H9 (cell line): ENCODE results near the gene SDHC. TPM values are rescaled to one million over a fixed set of nuclear protein-coding genes. Genes with fewer than 3 reads are reported as not detected.
A peak's percentile ranks its signal among the peaks of the same experiment; 100 is the strongest.

Experiments used
- DNase-seq: peaks from one replicate; pipeline ENCODE4 v3.0.0-alpha.2; 2017
- H2AFZ ChIP-seq: one replicate; pipeline ENCODE4 v1.6.1; 2013; ENCODE audit warnings: mild to moderate bottlenecking, low read length, control low read depth, moderate library complexity
- H2AK5ac ChIP-seq: 2 replicates; pipeline ENCODE4 v1.6.1; 2013; ENCODE audit warnings: low read length, control low read depth, mixed read lengths; ENCODE audit not compliant: insufficient read length
- H2BK120ac ChIP-seq: one replicate; pipeline ENCODE4 v1.6.1; 2013; ENCODE audit warnings: low read depth, mild to moderate bottlenecking, low read length, control low read depth, inconsistent platforms; ENCODE audit not compliant: poor library complexity, severe bottlenecking
- H2BK12ac ChIP-seq: 2 replicates; pipeline ENCODE4 v1.6.1; 2013; ENCODE audit warnings: low read length, control low read depth, mixed read lengths, low read depth; ENCODE audit not compliant: insufficient read length
- H2BK15ac ChIP-seq: 2 replicates; pipeline ENCODE4 v1.6.1; 2013; ENCODE audit warnings: low read depth, low read length, control low read depth
- H2BK20ac ChIP-seq: one replicate; pipeline ENCODE4 v1.6.1; 2013; ENCODE audit warnings: low read depth, mild to moderate bottlenecking, low read length, control low read depth, inconsistent platforms; ENCODE audit not compliant: poor library complexity, severe bottlenecking
- H2BK5ac ChIP-seq: 2 replicates; pipeline ENCODE4 v1.6.1; 2013; ENCODE audit warnings: low read length, control low read depth, mixed read lengths; ENCODE audit not compliant: insufficient read length
- H3K14ac ChIP-seq: 2 replicates; pipeline ENCODE4 v1.6.1; 2013; ENCODE audit warnings: low read length, control low read depth; ENCODE audit not compliant: insufficient read depth
- H3K18ac ChIP-seq: 2 replicates; pipeline ENCODE4 v1.6.1; 2013; ENCODE audit warnings: low read depth, mild to moderate bottlenecking, mixed read lengths, low read length, control low read depth; ENCODE audit not compliant: insufficient read length
- H3K23ac ChIP-seq: 2 replicates; pipeline ENCODE4 v1.6.1; 2013; ENCODE audit warnings: low read length, control low read depth, mixed read lengths, low read depth; ENCODE audit not compliant: insufficient read length
- H3K23me2 ChIP-seq: 2 replicates; pipeline ENCODE4 v1.6.1; 2013; ENCODE audit warnings: low read depth, mild to moderate bottlenecking, mixed read lengths, low read length, control low read depth; ENCODE audit not compliant: insufficient read length, poor library complexity, severe bottlenecking
- H3K27ac ChIP-seq: 2 replicates; pipeline ENCODE4 v1.5.1; 2013; ENCODE audit warnings: low read length, control low read depth, mixed read lengths, low read depth; ENCODE audit not compliant: insufficient read length
- H3K27me3 ChIP-seq: 2 replicates; pipeline ENCODE4 v1.6.1; 2013; ENCODE audit warnings: low read length, control low read depth, inconsistent platforms; ENCODE audit not compliant: insufficient read depth
- H3K4ac ChIP-seq: 2 replicates; pipeline ENCODE4 v1.6.1; 2013; ENCODE audit warnings: low read depth, mild to moderate bottlenecking, control low read depth, inconsistent platforms, low read length, moderate library complexity
- H3K4me1 ChIP-seq: 2 replicates; pipeline ENCODE4 v1.6.1; 2013; ENCODE audit warnings: low read length, control low read depth, inconsistent platforms; ENCODE audit not compliant: insufficient read depth
- H3K4me2 ChIP-seq: 2 replicates; pipeline ENCODE4 v1.6.1; 2013; ENCODE audit warnings: low read length, control low read depth, mixed read lengths; ENCODE audit not compliant: insufficient read length, insufficient read depth
- H3K56ac ChIP-seq: 2 replicates; pipeline ENCODE4 v1.6.1; 2013; ENCODE audit warnings: low read depth, mild to moderate bottlenecking, mixed read lengths, low read length, control low read depth; ENCODE audit not compliant: insufficient read length
- H3K79me1 ChIP-seq: 2 replicates; pipeline ENCODE4 v1.6.1; 2013; ENCODE audit warnings: low read depth, mild to moderate bottlenecking, moderate library complexity, low read length, control low read depth, inconsistent platforms; ENCODE audit not compliant: insufficient read depth, poor library complexity, severe bottlenecking
- H3K79me2 ChIP-seq: 2 replicates; pipeline ENCODE4 v1.6.1; 2013; ENCODE audit warnings: low read length, control low read depth, inconsistent platforms; ENCODE audit not compliant: insufficient read depth
- H3K9ac ChIP-seq: 2 replicates; pipeline ENCODE4 v1.6.1; 2013; ENCODE audit warnings: low read length, control low read depth, mixed read lengths; ENCODE audit not compliant: insufficient read length; ENCODE audit errors: extremely low read depth
- H3K9me3 ChIP-seq: one replicate; pipeline ENCODE4 v1.6.1; 2013; ENCODE audit warnings: low read depth, low read length, inconsistent platforms; ENCODE audit not compliant: control insufficient read depth
- H3T11ph ChIP-seq: one replicate; pipeline ENCODE4 v1.6.1; 2013; ENCODE audit warnings: mild to moderate bottlenecking, low read length, control low read depth, inconsistent platforms
- H4K20me1 ChIP-seq: one replicate; pipeline ENCODE4 v1.6.1; 2013; ENCODE audit not compliant: control insufficient read depth, insufficient read length, insufficient read depth
- H4K5ac ChIP-seq: 2 replicates; pipeline ENCODE4 v1.6.1; 2013; ENCODE audit warnings: low read depth, mild to moderate bottlenecking, mixed read lengths, low read length, control low read depth; ENCODE audit not compliant: insufficient read length
- H4K8ac ChIP-seq: replicated peaks from 2 replicates; pipeline ENCODE4 v1.6.1; 2013; ENCODE audit warnings: low read length, control low read depth, mixed read lengths, low read depth; ENCODE audit not compliant: insufficient read length
- H4K91ac ChIP-seq: 2 replicates; pipeline ENCODE4 v1.6.1; 2013; ENCODE audit warnings: low read depth, mild to moderate bottlenecking, moderate library complexity, mixed read lengths, low read length, control low read depth; ENCODE audit not compliant: insufficient read length
- H3K27ac Mint-ChIP-seq, 3 experiments: 2 replicates in 2 of 3; 3 replicates in 1 of 3; pipeline ENCODE4 v1.8.0; 2020 to 2021; ENCODE audit warnings: mixed read lengths in 3 of 3, mild to moderate bottlenecking in 1 of 3, moderate library complexity in 1 of 3
- H3K27me3 Mint-ChIP-seq: 2 replicates; pipeline ENCODE4 v1.8.0; 2021; ENCODE audit warnings: low read depth, mild to moderate bottlenecking, moderate library complexity, mixed read lengths
- H3K36me3 Mint-ChIP-seq, 3 experiments: 2 replicates in 2 of 3; 3 replicates in 1 of 3; pipeline ENCODE4 v1.8.0; 2020 to 2021; ENCODE audit warnings: low read depth in 3 of 3, mixed read lengths in 3 of 3; ENCODE audit not compliant: insufficient read depth in 1 of 3
- H3K4me1 Mint-ChIP-seq, 2 experiments: 2 replicates each; pipeline ENCODE4 v1.8.0; 2020; ENCODE audit warnings: mixed read lengths in 2 of 2
- H3K4me3 Mint-ChIP-seq, 2 experiments: 2 replicates in 1 of 2; 3 replicates in 1 of 2; pipeline ENCODE4 v1.8.0; 2020 to 2021; ENCODE audit warnings: mild to moderate bottlenecking in 2 of 2, mixed read lengths in 2 of 2, moderate library complexity in 1 of 2
- H3K9me3 Mint-ChIP-seq, 2 experiments: 2 replicates in 1 of 2; 3 replicates in 1 of 2; pipeline ENCODE4 v1.8.0; 2020; ENCODE audit warnings: mild to moderate bottlenecking in 2 of 2, mixed read lengths in 2 of 2, moderate library complexity in 1 of 2
- CTCF ChIP-seq: fragments of 200-600 bp; sonication (generic); conservative IDR thresholded peaks from 3 replicates; pipeline ENCODE4 v1.8.0; 2021; ENCODE audit warnings: antibody characterized with exemption, mild to moderate bottlenecking
- WGBS: extraction: QIAGEN DNeasy Blood & Tissue Kit; methylation state at CpG from one replicate; pipeline ENCODE4 v1.1.7; 2013; ENCODE audit warnings: missing lambda C conversion rate, low lambda C conversion rate, mixed read lengths; ENCODE audit not compliant: insufficient read length; ENCODE audit errors: extremely low coverage; 5-methylcytosine and 5-hydroxymethylcytosine counted together
- total RNA-seq: library from RNA; stranded (reverse); gene quantifications from 2 replicates; pipeline ENCODE4 v1.2.1, GENCODE V29; 2021

SDHC gene
- total RNA-seq, 1 experiment from 2014 or later: 198 TPM

- H3K79me1 ChIP-seq: no peaks in the 10 kb centered on the region
- H3K27me3 ChIP-seq: no peaks in the 10 kb centered on the region
- no peak overlapping the region for H2BK20ac ChIP-seq
- no peaks in the 10 kb centered on the region for H3K4me1 ChIP-seq
- H3K23ac ChIP-seq: no peak overlapping the region
- H2BK12ac ChIP-seq: no peak overlapping the region
- H3K27me3 Mint-ChIP-seq: no peaks in the 10 kb centered on the region
- TF ChIP-seq CTCF: peak; percentile 42; the same call in 2 of the 3 replicates
- H3K9me3 Mint-ChIP-seq: no peaks in the 10 kb centered on the region
- no peak overlapping the region for H3K4me3 Mint-ChIP-seq
- H3K4me1 Mint-ChIP-seq: peaks cover 2 to 4% of the 10 kb centered on the region in 2 experiments; a peak in 2 of 4 replicates
- no peak overlapping the region for H3K4ac ChIP-seq
- no peaks in the 10 kb centered on the region for H3K36me3 Mint-ChIP-seq
- no peak overlapping the region for H4K8ac ChIP-seq
- no peak overlapping the region for H3K18ac ChIP-seq
- H3K9ac ChIP-seq: no peak overlapping the region
- H2AFZ ChIP-seq: no peak overlapping the region
- H3K27ac Mint-ChIP-seq: no peak overlapping the region
- no peaks in the 10 kb centered on the region; the same call in 1 of the 2 replicates for H3K79me2 ChIP-seq
- no peak for DNase-seq
- H3T11ph ChIP-seq: no peak overlapping the region
- no peak overlapping the region for H3K56ac ChIP-seq
- no peak overlapping the region for H3K27ac ChIP-seq
- no peak overlapping the region for H3K14ac ChIP-seq
- no peak overlapping the region for H4K91ac ChIP-seq
- H2BK5ac ChIP-seq: no peak overlapping the region
- H4K20me1 ChIP-seq: no peaks in the 10 kb centered on the region
- no peak overlapping the region for H4K5ac ChIP-seq
- H2BK120ac ChIP-seq: no peak overlapping the region
- no peak overlapping the region for H2BK15ac ChIP-seq
- H3K4me2 ChIP-seq: no peak overlapping the region
- H3K9me3 ChIP-seq: no peaks in the 10 kb centered on the region
- no peaks in the 10 kb centered on the region for H3K23me2 ChIP-seq
- WGBS: no CpG with 5 or more reads among the region's 2 CpGs
- no peak overlapping the region for H2AK5ac ChIP-seq
Observed at GRCh38 chr1:161374373-161374772, 60.2 kb downstream of the SDHC start.
